ENCODE measurements around the gene CAMSAP2.

CAMSAP2 gene

GRCh38 chr1:200897259-200897658 is 158.6 kb downstream of the CAMSAP2 start:
- no peak for TF ChIP-seq CTCF (IDR thresholded peaks at IDR 0.05; ENCODE audit: control insufficient read depth, insufficient read depth, low read depth, low read length, missing control alignments)
- DNase-seq (ENCODE audit: low read depth): no peak
- no peak overlapping the region for H3K4me3 ChIP-seq (ENCODE audit: control insufficient read depth, low read depth, low read length)

DNA sequence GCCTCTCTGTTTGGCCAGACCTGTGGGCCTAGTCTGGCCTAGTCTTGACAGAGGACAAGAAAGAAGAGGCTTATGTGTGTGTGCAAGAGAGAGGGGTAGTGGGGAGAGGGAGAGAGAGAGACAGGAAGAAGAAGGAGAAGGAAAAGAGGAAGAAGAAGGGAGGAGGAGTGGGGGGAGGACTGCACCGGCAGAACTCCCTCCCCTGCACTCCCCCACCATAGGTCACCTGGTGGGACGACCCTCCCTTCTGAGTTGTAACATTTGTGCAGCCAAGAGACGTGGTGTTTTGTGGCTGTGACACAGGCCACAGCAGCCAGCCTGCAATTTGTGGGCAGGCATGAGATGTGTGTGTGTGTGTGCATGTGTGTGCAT is 160.3 kb downstream of the CAMSAP2 start:
- no peak for TF ChIP-seq CTCF (IDR thresholded peaks at IDR 0.05; ENCODE audit: control insufficient read depth, insufficient read depth, low read depth, low read length, missing control alignments)
- DNase-seq (ENCODE audit: low read depth): no peak

GRCh38 chr1:200899451-200899915 is 160.8 kb downstream of the CAMSAP2 start:
- TF ChIP-seq CTCF (IDR thresholded peaks at IDR 0.05; ENCODE audit: control insufficient read depth, insufficient read depth, low read depth, low read length, missing control alignments): no peak
- no peak overlapping the region for H3K4me3 ChIP-seq (ENCODE audit: control insufficient read depth, low read depth, low read length)
- DNase-seq (ENCODE audit: low read depth): no peak

More for the DNA sequence above, 160.3 kb downstream of the CAMSAP2 start:
- no peak overlapping the region for H3K4me3 ChIP-seq (ENCODE audit: control insufficient read depth, low read depth, low read length)

DNA sequence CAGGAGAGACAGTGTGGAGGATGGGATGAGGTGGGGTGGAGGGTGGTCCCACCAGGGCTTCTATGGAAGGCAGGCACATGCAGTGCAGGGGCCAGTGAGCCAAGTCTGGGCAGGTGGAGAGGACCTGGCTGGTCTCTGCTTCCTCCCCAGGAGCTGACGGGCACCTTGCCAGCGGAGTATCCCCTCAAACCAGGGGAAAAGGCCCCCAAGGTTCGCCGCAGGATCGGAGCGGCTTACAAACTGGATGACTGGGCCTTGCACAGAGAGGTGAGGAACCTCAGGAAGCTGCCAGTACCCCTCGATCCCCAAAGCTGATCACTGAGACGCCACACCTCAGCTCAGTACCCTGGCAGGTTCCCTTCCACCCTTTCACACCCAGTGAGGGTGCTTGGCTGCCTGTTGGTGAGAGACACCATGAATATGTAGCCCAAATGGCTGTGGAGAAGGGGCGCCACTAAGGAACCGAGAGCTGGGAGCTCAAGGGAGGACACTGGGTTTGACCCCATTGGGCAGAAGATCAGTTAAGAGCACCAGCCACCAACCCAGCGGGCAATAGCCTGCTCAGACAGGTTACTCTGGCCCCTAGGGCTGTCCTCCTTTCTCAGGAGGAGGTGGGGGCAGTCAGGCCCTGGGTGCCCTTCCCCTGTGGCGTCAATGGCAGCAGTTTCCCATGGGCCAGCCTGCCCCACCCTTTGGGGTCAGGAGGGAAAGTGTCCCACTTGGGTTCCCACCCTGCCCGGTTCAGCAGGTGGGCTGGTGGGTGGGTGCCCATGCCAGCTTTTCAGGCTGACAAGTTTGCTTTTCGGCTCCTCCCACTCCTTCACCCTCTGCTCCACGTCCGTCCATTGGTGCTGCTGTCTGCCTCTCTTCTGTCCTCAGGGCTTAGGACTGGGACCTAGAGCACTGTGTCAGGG is 161.5 kb downstream of the CAMSAP2 start:
- no peak overlapping the region for H3K4me3 ChIP-seq (ENCODE audit: control insufficient read depth, low read depth, low read length)
- TF ChIP-seq CTCF (IDR thresholded peaks at IDR 0.05; ENCODE audit: control insufficient read depth, insufficient read depth, low read depth, low read length, missing control alignments): no peak

DNA sequence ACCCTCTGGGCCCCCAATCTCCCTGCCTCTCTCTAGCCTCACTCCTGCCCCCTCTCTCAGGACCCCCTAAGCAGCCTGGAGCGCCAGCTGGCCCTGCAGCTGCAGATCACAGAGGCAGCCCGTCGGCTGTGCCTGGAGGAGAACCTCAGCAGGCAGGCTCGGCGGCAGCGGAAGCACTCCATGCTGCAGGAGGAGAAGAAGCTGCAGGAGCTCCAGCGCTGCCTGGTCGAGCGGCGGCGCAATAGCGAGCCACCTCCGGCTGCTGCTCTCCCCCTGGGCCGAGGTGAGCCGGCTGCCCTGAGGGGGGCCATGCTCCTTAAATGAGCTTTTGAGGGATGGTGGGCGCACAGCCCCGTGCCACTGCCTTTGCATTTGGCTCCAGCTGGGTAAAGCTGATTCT is 162.2 kb downstream of the CAMSAP2 start:
- TF ChIP-seq CTCF (IDR thresholded peaks at IDR 0.05; ENCODE audit: control insufficient read depth, insufficient read depth, low read depth, low read length, missing control alignments): no peak
- H3K4me3 ChIP-seq (ENCODE audit: control insufficient read depth, low read depth, low read length): no peak overlapping the region
- no peak for DNase-seq (ENCODE audit: low read depth)

More for the DNA sequence above, 161.5 kb downstream of the CAMSAP2 start:
- no peak for DNase-seq (ENCODE audit: low read depth)

DNA sequence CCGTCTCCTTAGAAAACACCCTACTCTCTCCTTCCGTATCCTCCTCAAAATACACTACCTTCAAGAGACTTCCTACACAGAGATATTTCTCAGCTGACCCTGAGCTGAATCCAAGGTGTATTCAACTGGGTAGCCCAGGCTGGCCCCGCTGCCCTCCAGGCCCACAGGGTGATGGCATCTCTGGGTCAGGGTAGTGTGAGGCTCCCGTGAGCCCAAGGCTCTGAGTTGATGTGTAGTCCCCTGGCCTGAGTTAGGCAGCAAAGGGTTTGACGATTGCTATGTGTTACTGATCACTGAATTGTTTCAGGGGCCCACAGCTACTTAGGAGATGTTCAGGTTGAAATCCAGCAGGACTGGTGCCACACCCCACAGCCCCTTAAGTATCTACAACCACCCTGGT is 162.7 kb downstream of the CAMSAP2 start:
- H3K4me3 ChIP-seq (ENCODE audit: control insufficient read depth, low read depth, low read length): no peak overlapping the region
- no peak for TF ChIP-seq CTCF (IDR thresholded peaks at IDR 0.05; ENCODE audit: control insufficient read depth, insufficient read depth, low read depth, low read length, missing control alignments)
- DNase-seq (ENCODE audit: low read depth): no peak

All from AG09309 (cell line).